Mesothelial cell of epicardium (in vitro differentiated cells): ENCODE measurements around the gene GALK1. TPM values are rescaled to one million over a fixed set of nuclear protein-coding genes. Genes with fewer than 3 reads are reported as not detected.
"Not testable (repeated sequence)": the region's sequence is repeated elsewhere in the genome, so short reads cannot be mapped to it uniquely, and the experiment has no call there.

Source experiments
- DNase-seq, 2 experiments: peaks; one replicate each; pipeline ENCODE4 v3.0.0; 2021; ENCODE audit warnings: low spot score in 2 of 2; ENCODE audit not compliant: unreplicated experiment in 2 of 2
- H3K27ac Mint-ChIP-seq: 2 replicates; pipeline ENCODE4 v1.8.0; 2021; ENCODE audit warnings: mixed read lengths
- H3K27me3 Mint-ChIP-seq: 2 replicates; pipeline ENCODE4 v1.8.0; 2021; ENCODE audit warnings: low read depth, mixed read lengths
- H3K36me3 Mint-ChIP-seq: 2 replicates; pipeline ENCODE4 v1.8.0; 2021; ENCODE audit warnings: mixed read lengths
- H3K4me1 Mint-ChIP-seq: 2 replicates; pipeline ENCODE4 v1.8.0; 2021; ENCODE audit warnings: mixed read lengths
- H3K4me3 Mint-ChIP-seq: 2 replicates; pipeline ENCODE4 v1.8.0; 2021; ENCODE audit warnings: mild to moderate bottlenecking, moderate library complexity, mixed read lengths
- H3K9me3 Mint-ChIP-seq: 2 replicates; pipeline ENCODE4 v1.8.0; 2021; ENCODE audit warnings: mixed read lengths
- CTCF ChIP-seq: fragments of 200-600 bp; sonication (generic); IDR thresholded peaks from one replicate; pipeline ENCODE4 v1.5.0; 2021; ENCODE audit warnings: antibody characterized with exemption; ENCODE audit not compliant: unreplicated experiment
- total RNA-seq: library from RNA; stranded (reverse); gene quantifications from 3 replicates; pipeline ENCODE4 v1.2.1, GENCODE V29; 2021

GALK1 gene
- total RNA-seq, 1 donor from 2014 or later: 32.1 TPM

GRCh38 chr17:75779987-75780889 is 15.2 kb upstream of the GALK1 start:
- Mint-ChIP-seq H3K27ac (peak overlapping the region; percentile 99), H3K4me3 (peak overlapping the region; percentile 97), H3K9me3 (no peaks in the 10 kb centered on the region), H3K36me3 (peaks cover 22% of the 10 kb centered on the region), H3K4me1 (peaks cover 50% of the 10 kb centered on the region), H3K27me3 (peaks cover 1% of the 10 kb centered on the region)
- no peak for TF ChIP-seq CTCF
- DNase-seq: no peak

- DNase-seq: peak; percentile 88 to 95
- H3K9me3 Mint-ChIP-seq: no peaks in the 10 kb centered on the region
- H3K4me3 Mint-ChIP-seq: peak overlapping the region; percentile 97
- H3K27me3 Mint-ChIP-seq: peaks cover 1% of the 10 kb centered on the region
- peaks cover 22% of the 10 kb centered on the region for H3K36me3 Mint-ChIP-seq
- peak overlapping the region; percentile 99 for H3K27ac Mint-ChIP-seq
- no peak for TF ChIP-seq CTCF
- peaks cover 47% of the 10 kb centered on the region for H3K4me1 Mint-ChIP-seq
Observed at GRCh38 chr17:75779250-75779986, 14.4 kb upstream of the GALK1 start.

- peaks cover 1% of the 10 kb centered on the region for H3K27me3 Mint-ChIP-seq
- peak in 1 of 2 experiments; percentile 54 for DNase-seq
- H3K9me3 Mint-ChIP-seq: no peaks in the 10 kb centered on the region
- peak; percentile 79 for TF ChIP-seq CTCF
- peaks cover 22% of the 10 kb centered on the region for H3K36me3 Mint-ChIP-seq
- peak overlapping the region; percentile 91 for H3K27ac Mint-ChIP-seq
- peak overlapping the region; percentile 97 for H3K4me3 Mint-ChIP-seq
- peaks cover 41% of the 10 kb centered on the region for H3K4me1 Mint-ChIP-seq
Observed at GRCh38 chr17:75778861-75779249, 13.9 kb upstream of the GALK1 start.

- peak overlapping the region; percentile 91 for H3K27ac Mint-ChIP-seq
- not testable (repeated sequence) for H3K9me3 Mint-ChIP-seq, DNase-seq, H3K27me3 Mint-ChIP-seq
- peaks cover 22% of the 10 kb centered on the region for H3K36me3 Mint-ChIP-seq
- peaks cover 35% of the 10 kb centered on the region for H3K4me1 Mint-ChIP-seq
- H3K4me3 Mint-ChIP-seq: peak overlapping the region; percentile 97
Observed at GRCh38 chr17:75778066-75778860, 13.3 kb upstream of the GALK1 start.

- Mint-ChIP-seq H3K27ac (peak overlapping the region; percentile 83), H3K9me3 (no peaks in the 10 kb centered on the region), H3K27me3 (peaks cover 1% of the 10 kb centered on the region), H3K36me3 (peaks cover 22% of the 10 kb centered on the region), H3K4me3 (peak overlapping the region; percentile 97), H3K4me1 (peaks cover 31% of the 10 kb centered on the region)
- TF ChIP-seq CTCF: no peak
- DNase-seq: no peak
Observed at GRCh38 chr17:75777296-75777922, 12.4 kb upstream of the GALK1 start.
